WTC11 (cell line): ENCODE results near the gene CPSF4. TPM values are rescaled to one million over a fixed set of nuclear protein-coding genes. Genes with fewer than 3 reads are reported as not detected.
"Not testable (repeated sequence)": the region's sequence is repeated elsewhere in the genome, so short reads cannot be mapped to it uniquely, and the experiment has no call there.

Experiments used
- ATAC-seq: fragments of 200-7000 bp; cut with Tn5 transposase; 2 replicates; pipeline ENCODE4 v1.10.0; 2021; ENCODE audit warnings: mild to moderate bottlenecking, moderate library complexity
- CTCF ChIA-PET: fragments of 300-600 bp; sonication (Branson Sonifier 250); formaldehyde crosslinking; loops from one replicate; lab custom pipeline; 2021; ENCODE audit warnings: antibody characterized with exemption; lab: Charles Lee
- POLR2A ChIA-PET: fragments of 350-600 bp; sonication (Branson Sonifier 250); formaldehyde crosslinking; loops from one replicate; lab custom pipeline; 2021; ENCODE audit warnings: antibody characterized with exemption; lab: Charles Lee
- DNase-seq: peaks from one replicate; pipeline ENCODE4 v3.0.0; 2021; ENCODE audit warnings: low spot score
- H3K27ac Mint-ChIP-seq: 2 replicates; pipeline ENCODE4 v1.8.0; 2021; ENCODE audit warnings: mixed read lengths
- H3K27me3 Mint-ChIP-seq: 2 replicates; pipeline ENCODE4 v1.8.0; 2021; ENCODE audit warnings: low read depth, mild to moderate bottlenecking, moderate library complexity, mixed read lengths
- H3K36me3 Mint-ChIP-seq: 2 replicates; pipeline ENCODE4 v1.8.0; 2021; ENCODE audit warnings: mixed read lengths
- H3K4me1 Mint-ChIP-seq: 2 replicates; pipeline ENCODE4 v1.8.0; 2022; ENCODE audit warnings: mixed read lengths
- H3K4me3 Mint-ChIP-seq: 2 replicates; pipeline ENCODE4 v1.8.0; 2021; ENCODE audit warnings: mild to moderate bottlenecking, moderate library complexity, mixed read lengths
- H3K9me3 Mint-ChIP-seq: 2 replicates; pipeline ENCODE4 v1.8.0; 2021; ENCODE audit warnings: mixed read lengths
- FOXK1 ChIP-seq: sonication (generic); formaldehyde crosslinking; IDR thresholded peaks from 2 replicates; pipeline ENCODE4 v1.8.0; 2022; ENCODE audit warnings: mild to moderate bottlenecking, moderate library complexity, missing genetic modification reagents
- GABPB1 ChIP-seq: sonication (generic); formaldehyde crosslinking; IDR thresholded peaks from 2 replicates; pipeline ENCODE4 v1.8.1; 2023; ENCODE audit warnings: mild to moderate bottlenecking, missing genetic modification reagents
- GRHL2 ChIP-seq: fragments of 250-450 bp; sonication (Bioruptor Pico); IDR thresholded peaks from 2 replicates; pipeline ENCODE4 v1.8.0; 2022; ENCODE audit warnings: mild to moderate bottlenecking, moderate library complexity; ENCODE audit not compliant: insufficient replicate concordance, severe bottlenecking
- MXD4 ChIP-seq: fragments of 250-450 bp; sonication (Bioruptor Pico); IDR thresholded peaks from 2 replicates; pipeline ENCODE4 v1.8.0; 2021; ENCODE audit warnings: mild to moderate bottlenecking, moderate library complexity, borderline replicate concordance
- NFYB ChIP-seq: sonication (generic); formaldehyde crosslinking; conservative IDR thresholded peaks from 2 replicates; pipeline ENCODE4 v1.8.0; 2022; ENCODE audit warnings: low read depth, missing genetic modification reagents
- USF1 ChIP-seq: sonication (generic); formaldehyde crosslinking; IDR thresholded peaks from 2 replicates; pipeline ENCODE4 v1.8.0; 2022; ENCODE audit warnings: mild to moderate bottlenecking, missing genetic modification reagents
- total RNA-seq: library from RNA; stranded (reverse); gene quantifications from 3 replicates; pipeline ENCODE4 v1.2.3, GENCODE V29; 2021
- TF ChIP-seq, protein P1 (sequence below): sonication (generic); formaldehyde crosslinking; IDR thresholded peaks from 2 replicates; pipeline ENCODE4 v1.8.0; 2022; ENCODE audit warnings: missing genetic modification reagents
- TF ChIP-seq, protein P2 (sequence below): sonication (generic); formaldehyde crosslinking; IDR thresholded peaks from 2 replicates; pipeline ENCODE4 v1.8.1; 2022; ENCODE audit warnings: mild to moderate bottlenecking, missing genetic modification reagents, moderate library complexity, borderline replicate concordance
- TF ChIP-seq, protein P3 (sequence below): sonication (generic); formaldehyde crosslinking; IDR thresholded peaks from 2 replicates; pipeline ENCODE4 v1.8.1; 2022; ENCODE audit warnings: mild to moderate bottlenecking, moderate library complexity, missing genetic modification reagents

CPSF4 gene
- total RNA-seq, 1 experiment from 2014 or later: 109 TPM

DNA sequence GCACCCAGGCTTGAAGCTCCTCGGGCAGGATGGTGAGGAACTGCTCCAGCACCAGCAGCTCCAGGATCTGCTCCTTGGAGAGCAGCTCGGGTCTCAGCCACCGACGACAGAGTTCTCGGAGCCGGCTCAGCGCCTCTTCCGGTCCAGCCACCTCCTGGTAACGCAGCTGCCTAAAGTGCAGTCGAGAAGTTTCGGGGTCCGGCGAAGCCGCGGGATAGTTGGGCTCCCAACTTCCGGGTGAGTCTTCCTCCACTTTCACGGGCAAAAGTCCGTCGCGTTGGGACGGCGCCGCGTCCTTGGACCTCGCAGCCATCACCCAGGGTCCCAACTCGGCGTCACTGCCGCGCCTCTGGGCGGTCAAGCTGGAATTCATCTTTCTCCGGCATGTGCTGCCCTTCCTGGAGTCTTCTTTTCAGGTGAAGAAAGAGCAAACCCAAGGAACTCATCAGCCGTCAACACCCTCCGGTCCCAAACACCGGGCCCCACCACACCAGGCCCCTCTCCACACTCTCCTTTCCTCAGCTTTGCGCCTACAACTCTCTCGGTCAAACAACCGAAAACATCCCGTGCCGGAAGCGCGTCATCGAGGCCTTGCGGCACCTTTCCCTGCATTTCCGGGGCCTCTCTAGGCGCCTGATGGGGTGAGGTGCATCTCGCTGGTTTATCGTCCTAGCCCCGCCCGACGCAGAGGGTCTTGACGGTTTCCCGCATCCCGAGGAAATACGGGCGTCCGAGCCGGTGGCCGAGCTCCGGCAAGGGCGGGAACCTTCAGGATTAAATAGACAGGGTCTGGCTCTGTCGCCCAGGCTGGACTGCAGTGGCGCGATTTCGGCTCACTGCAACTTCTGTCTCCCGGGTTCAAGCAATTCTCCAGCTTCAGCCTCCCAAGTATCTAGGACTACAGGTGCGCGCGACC lies 61.2 kb downstream of the CPSF4 start, which contains the start of gene ZNF394 (continued):
- TF ChIP-seq, protein P1, sequence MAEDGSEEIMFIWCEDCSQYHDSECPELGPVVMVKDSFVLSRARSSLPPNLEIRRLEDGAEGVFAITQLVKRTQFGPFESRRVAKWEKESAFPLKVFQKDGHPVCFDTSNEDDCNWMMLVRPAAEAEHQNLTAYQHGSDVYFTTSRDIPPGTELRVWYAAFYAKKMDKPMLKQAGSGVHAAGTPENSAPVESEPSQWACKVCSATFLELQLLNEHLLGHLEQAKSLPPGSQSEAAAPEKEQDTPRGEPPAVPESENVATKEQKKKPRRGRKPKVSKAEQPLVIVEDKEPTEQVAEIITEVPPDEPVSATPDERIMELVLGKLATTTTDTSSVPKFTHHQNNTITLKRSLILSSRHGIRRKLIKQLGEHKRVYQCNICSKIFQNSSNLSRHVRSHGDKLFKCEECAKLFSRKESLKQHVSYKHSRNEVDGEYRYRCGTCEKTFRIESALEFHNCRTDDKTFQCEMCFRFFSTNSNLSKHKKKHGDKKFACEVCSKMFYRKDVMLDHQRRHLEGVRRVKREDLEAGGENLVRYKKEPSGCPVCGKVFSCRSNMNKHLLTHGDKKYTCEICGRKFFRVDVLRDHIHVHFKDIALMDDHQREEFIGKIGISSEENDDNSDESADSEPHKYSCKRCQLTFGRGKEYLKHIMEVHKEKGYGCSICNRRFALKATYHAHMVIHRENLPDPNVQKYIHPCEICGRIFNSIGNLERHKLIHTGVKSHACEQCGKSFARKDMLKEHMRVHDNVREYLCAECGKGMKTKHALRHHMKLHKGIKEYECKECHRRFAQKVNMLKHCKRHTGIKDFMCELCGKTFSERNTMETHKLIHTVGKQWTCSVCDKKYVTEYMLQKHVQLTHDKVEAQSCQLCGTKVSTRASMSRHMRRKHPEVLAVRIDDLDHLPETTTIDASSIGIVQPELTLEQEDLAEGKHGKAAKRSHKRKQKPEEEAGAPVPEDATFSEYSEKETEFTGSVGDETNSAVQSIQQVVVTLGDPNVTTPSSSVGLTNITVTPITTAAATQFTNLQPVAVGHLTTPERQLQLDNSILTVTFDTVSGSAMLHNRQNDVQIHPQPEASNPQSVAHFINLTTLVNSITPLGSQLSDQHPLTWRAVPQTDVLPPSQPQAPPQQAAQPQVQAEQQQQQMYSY: no peak

DNA sequence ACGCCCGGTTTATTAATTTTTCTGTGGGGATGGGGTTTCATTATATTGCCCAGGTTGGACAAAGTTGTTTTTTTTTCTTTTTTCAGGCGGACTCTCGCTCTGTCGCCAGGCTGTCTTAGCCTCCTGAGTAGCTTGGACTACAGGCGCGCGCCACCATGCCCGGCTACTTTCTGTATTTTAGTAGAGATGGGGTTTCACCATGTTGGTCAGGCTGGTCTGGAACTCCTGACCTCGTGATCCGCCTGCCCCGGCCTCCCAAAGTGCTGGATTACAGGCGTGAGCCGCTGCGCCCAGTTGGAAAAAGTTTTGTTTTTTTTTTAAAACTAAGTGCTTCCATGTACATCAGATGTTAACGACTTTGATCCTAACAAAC lies 61.9 kb downstream of the CPSF4 start:
- Mint-ChIP-seq H3K4me1 (peaks cover 18% of the 10 kb centered on the region), H3K36me3 (peaks cover 16% of the 10 kb centered on the region), H3K9me3 (peaks cover 10% of the 10 kb centered on the region), H3K27me3 (no peaks in the 10 kb centered on the region), H3K27ac (peak overlapping the region; percentile 100), H3K4me3 (peak overlapping the region; percentile 99)
- CTCF ChIA-PET: interaction anchor here (1.0 kb wide), 1 partner anchor 116 kb away, joined by 3 read pairs; no protein-coding TSS in a partner anchor
- no peak for ATAC-seq
- POLR2A ChIA-PET: interaction anchor here (0.7 to 1.4 kb wide), 2 partner anchors 57 to 116 kb away, joined by 3 to 8 read pairs; partner anchors contain the start of genes ZNF655 and ZSCAN25
- no peak for DNase-seq
- TF ChIP-seq, protein P2, sequence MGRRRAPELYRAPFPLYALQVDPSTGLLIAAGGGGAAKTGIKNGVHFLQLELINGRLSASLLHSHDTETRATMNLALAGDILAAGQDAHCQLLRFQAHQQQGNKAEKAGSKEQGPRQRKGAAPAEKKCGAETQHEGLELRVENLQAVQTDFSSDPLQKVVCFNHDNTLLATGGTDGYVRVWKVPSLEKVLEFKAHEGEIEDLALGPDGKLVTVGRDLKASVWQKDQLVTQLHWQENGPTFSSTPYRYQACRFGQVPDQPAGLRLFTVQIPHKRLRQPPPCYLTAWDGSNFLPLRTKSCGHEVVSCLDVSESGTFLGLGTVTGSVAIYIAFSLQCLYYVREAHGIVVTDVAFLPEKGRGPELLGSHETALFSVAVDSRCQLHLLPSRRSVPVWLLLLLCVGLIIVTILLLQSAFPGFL (CRISPR knock-in tag): no peak
- 0 out of 2 replicates have a peak, but pooled peaks have one; percentile 2 for TF ChIP-seq USF1 (CRISPR knock-in tag)

DNA sequence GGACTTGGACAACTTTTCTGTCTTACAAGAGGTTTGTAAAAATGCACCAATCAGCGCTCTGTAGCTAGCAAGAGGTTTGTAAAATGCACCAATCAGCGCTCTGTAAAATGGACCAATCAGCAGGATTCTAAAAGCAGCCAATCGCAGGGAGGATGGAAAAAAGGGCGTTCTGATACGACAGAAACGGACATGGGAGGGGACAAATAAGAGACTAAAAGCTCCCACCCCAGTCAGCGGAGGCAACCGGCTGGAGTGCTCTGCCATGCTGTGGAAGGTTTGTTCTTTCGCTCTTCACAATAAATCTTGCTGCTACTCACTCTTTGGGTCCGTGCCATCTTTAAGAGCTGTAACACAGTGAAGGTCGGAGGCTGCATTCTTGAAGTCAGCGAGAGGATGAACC lies 62.5 kb downstream of the CPSF4 start:
- peaks cover 12% of the 10 kb centered on the region for H3K36me3 Mint-ChIP-seq
- H3K27me3 Mint-ChIP-seq, POLR2A ChIA-PET, ATAC-seq, DNase-seq, H3K9me3 Mint-ChIP-seq: not testable (repeated sequence)
- H3K4me3 Mint-ChIP-seq: peak overlapping the region; percentile 99
- peak overlapping the region; percentile 82 for H3K27ac Mint-ChIP-seq
- CTCF ChIA-PET: interaction anchor here (0.6 to 0.7 kb wide), 2 partner anchors 79 to 359 kb away, joined by 3 read pairs; no protein-coding TSS in a partner anchor
- peaks cover 25% of the 10 kb centered on the region for H3K4me1 Mint-ChIP-seq

DNA sequence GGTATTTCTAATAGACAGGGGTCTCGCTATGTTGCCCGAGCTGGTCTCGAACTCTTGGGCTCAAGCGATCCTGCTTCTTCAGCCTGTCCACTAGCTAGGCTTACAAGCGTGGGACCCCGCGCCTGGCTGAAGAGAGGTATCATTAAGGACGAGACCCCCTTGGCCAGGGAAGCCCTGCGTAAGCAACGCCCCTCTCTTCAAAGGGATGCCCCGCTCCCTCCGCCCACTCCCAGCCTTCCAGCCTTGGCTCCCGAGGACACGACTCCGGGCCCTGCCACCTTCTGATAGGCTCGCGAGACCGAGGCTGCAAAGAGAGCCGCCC lies 65.5 kb downstream of the CPSF4 start:
- H3K27me3 Mint-ChIP-seq: no peaks in the 10 kb centered on the region
- TF ChIP-seq GABPB1 (CRISPR knock-in tag) (0 out of 2 replicates have a peak, but pooled peaks have one; percentile 9), MXD4 (CRISPR knock-in tag) (no peak), NFYB (CRISPR knock-in tag) (peak; percentile 83), GRHL2 (CRISPR knock-in tag) (no peak), FOXK1 (CRISPR knock-in tag) (0 out of 2 replicates have a peak, but pooled peaks have one; percentile 31)
- TF ChIP-seq, protein P3, sequence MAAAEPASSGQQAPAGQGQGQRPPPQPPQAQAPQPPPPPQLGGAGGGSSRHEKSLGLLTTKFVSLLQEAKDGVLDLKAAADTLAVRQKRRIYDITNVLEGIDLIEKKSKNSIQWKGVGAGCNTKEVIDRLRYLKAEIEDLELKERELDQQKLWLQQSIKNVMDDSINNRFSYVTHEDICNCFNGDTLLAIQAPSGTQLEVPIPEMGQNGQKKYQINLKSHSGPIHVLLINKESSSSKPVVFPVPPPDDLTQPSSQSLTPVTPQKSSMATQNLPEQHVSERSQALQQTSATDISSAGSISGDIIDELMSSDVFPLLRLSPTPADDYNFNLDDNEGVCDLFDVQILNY (CRISPR knock-in tag): 0 out of 2 replicates have a peak, but pooled peaks have one; percentile 6
- TF ChIP-seq, all 79 proteins: peak for 4
- peaks cover 10% of the 10 kb centered on the region for H3K9me3 Mint-ChIP-seq
- peaks cover 19% of the 10 kb centered on the region for H3K4me1 Mint-ChIP-seq
- H3K27ac Mint-ChIP-seq: peak overlapping the region; percentile 97
- peak; percentile 100 for DNase-seq
- peak; percentile 90 for ATAC-seq
- CTCF ChIA-PET: interaction anchor here (1.0 to 1.7 kb wide), 8 partner anchors 19 to 486 kb away, joined by 3 to 11 read pairs (median 4); partner anchors contain the start of genes FAM200A and ZSCAN25
- H3K36me3 Mint-ChIP-seq: peaks cover 6% of the 10 kb centered on the region
- H3K4me3 Mint-ChIP-seq: peak overlapping the region; percentile 91
- POLR2A ChIA-PET: interaction anchor here (0.6 to 1.3 kb wide), 5 partner anchors 11 to 112 kb away, joined by 3 to 5 read pairs (median 4); partner anchors contain the start of genes BUD31, FAM200A, PDAP1 and ZSCAN25
